SK-N-SH (cell line): ENCODE measurements around the gene ADAMTS9. TPM values are rescaled to one million over a fixed set of nuclear protein-coding genes. Genes with fewer than 3 reads are reported as not detected.

Experiments used
- CTCF ChIA-PET: fragments of 300-600, 350-600 bp; formaldehyde crosslinking; extraction: SDS; loops from one replicate; lab custom pipeline; 2021; lab: Yijun Ruan, JAX
- POLR2A ChIA-PET: fragments of 350-600 bp; sonication (Branson Sonifier 250); formaldehyde crosslinking; extraction: SDS; loops from one replicate; lab custom pipeline; 2020; ENCODE audit warnings: antibody characterized with exemption, inconsistent platforms; lab: Yijun Ruan, JAX
- DNase-seq: peaks from one replicate; pipeline ENCODE4 v3.0.0; 2012
- H2AFZ ChIP-seq: fragments of 200-600 bp; sonication (generic); 2 replicates; pipeline ENCODE4 v1.8.1; 2016; ENCODE audit warnings: antibody characterized with exemption, mild to moderate bottlenecking, low read depth
- H3F3A ChIP-seq: fragments of 200-600 bp; sonication (generic); replicated peaks from 2 replicates; pipeline ENCODE3; 2016; ENCODE audit warnings: antibody characterized with exemption, mild to moderate bottlenecking; ENCODE audit not compliant: insufficient read depth
- H3K27ac ChIP-seq, 2 experiments: fragments of 200-500 bp in 1 of 2; fragments of 200-600 bp in 1 of 2; sonication (Bioruptor generic) in 1 of 2; sonication (generic), shearing (Covaris generic) in 1 of 2; 2 replicates each; pipeline versions ENCODE4 v1.5.1 to v1.6.1; 2014 to 2016; ENCODE audit warnings: low read depth in 2 of 2, inconsistent platforms in 1 of 2, low read length in 1 of 2, mild to moderate bottlenecking in 1 of 2, mixed read lengths in 1 of 2
- H3K27me3 ChIP-seq: fragments of 200-600 bp; sonication (generic), shearing (Covaris generic); 2 replicates; pipeline ENCODE4 v1.6.1; 2016; ENCODE audit warnings: mixed run types; ENCODE audit not compliant: insufficient read depth
- H3K36me3 ChIP-seq, 2 experiments: fragments of 200-500 bp in 1 of 2; fragments of 200-600 bp in 1 of 2; sonication (Bioruptor generic) in 1 of 2; sonication (generic) in 1 of 2; replicated peaks in 1 of 2; 2 replicates each; pipeline versions ENCODE3 to v1.5.1; 2014 to 2016; ENCODE audit warnings: low read length in 1 of 2, mild to moderate bottlenecking in 1 of 2; ENCODE audit not compliant: insufficient read depth in 2 of 2, control insufficient read depth in 1 of 2
- H3K4me1 ChIP-seq, 2 experiments: fragments of 200-500 bp in 1 of 2; fragments of 200-600 bp in 1 of 2; sonication (Bioruptor generic) in 1 of 2; sonication (generic), shearing (Covaris generic) in 1 of 2; 2 replicates each; pipeline versions ENCODE4 v1.5.1 to v1.6.1; 2014 to 2016; ENCODE audit warnings: low read depth in 1 of 2, low read length in 1 of 2, mixed run types in 1 of 2; ENCODE audit not compliant: insufficient read depth in 2 of 2, control insufficient read depth in 1 of 2
- H3K4me2 ChIP-seq: fragments of 200-600 bp; sonication (generic), shearing (Covaris generic); 2 replicates; pipeline ENCODE4 v1.6.1; 2017; ENCODE audit warnings: mixed run types
- H3K4me3 ChIP-seq, 2 experiments: fragments of 200-500 bp in 1 of 2; fragments of 200-600 bp in 1 of 2; sonication (Bioruptor generic) in 1 of 2; sonication (generic), shearing (Covaris generic) in 1 of 2; 2 replicates each; pipeline versions ENCODE4 v1.5.1 to v1.8.1; 2014 to 2016; ENCODE audit warnings: low read depth in 2 of 2, inconsistent platforms in 1 of 2, low read length in 1 of 2, mild to moderate bottlenecking in 1 of 2, mixed read lengths in 1 of 2, moderate library complexity in 1 of 2
- H3K79me2 ChIP-seq: fragments of 200-600 bp; sonication (generic); 2 replicates; pipeline ENCODE4 v1.8.1; 2017; ENCODE audit warnings: mild to moderate bottlenecking; ENCODE audit not compliant: insufficient read depth
- H3K9ac ChIP-seq: fragments of 200-600 bp; sonication (generic); 2 replicates; pipeline ENCODE4 v1.6.1; 2017; ENCODE audit warnings: mixed run types
- H3K9me2 ChIP-seq: fragments of 200-600 bp; sonication (generic); 2 replicates; pipeline ENCODE4 v1.6.1; 2017; ENCODE audit warnings: mixed run types
- H3K9me3 ChIP-seq: fragments of 200-600 bp; sonication (generic); 2 replicates; pipeline ENCODE4 v1.6.1; 2017; ENCODE audit warnings: mixed run types, mild to moderate bottlenecking, moderate library complexity
- H4K20me1 ChIP-seq: fragments of 200-600 bp; sonication (generic); 2 replicates; pipeline ENCODE4 v1.6.1; 2017; ENCODE audit warnings: mild to moderate bottlenecking, mixed run types; ENCODE audit not compliant: insufficient read depth
- EP300 ChIP-seq, 2 experiments: IDR thresholded peaks; 2 replicates each; pipeline versions ENCODE4 v1.4.0 to v1.6.1; 2012; ENCODE audit warnings: borderline replicate concordance in 1 of 2, low read depth in 1 of 2, low read length in 1 of 2
- FOSL2 ChIP-seq: IDR thresholded peaks from 2 replicates; pipeline ENCODE4 v1.4.0; 2012; ENCODE audit warnings: low read depth, mild to moderate bottlenecking, moderate library complexity, borderline replicate concordance
- FOXJ3 ChIP-seq: sonication (generic); formaldehyde crosslinking; IDR thresholded peaks from 2 replicates; pipeline ENCODE4 v1.5.1; 2020; ENCODE audit warnings: mild to moderate bottlenecking, missing genetic modification reagents
- FOXM1 ChIP-seq: IDR thresholded peaks from 2 replicates; pipeline ENCODE4 v1.4.0; 2012; ENCODE audit warnings: low read depth, mild to moderate bottlenecking
- GABPA ChIP-seq: IDR thresholded peaks from 2 replicates; pipeline ENCODE4 v1.4.0; 2012; ENCODE audit warnings: low read depth, mild to moderate bottlenecking
- GATA2 ChIP-seq: sonication (generic); formaldehyde crosslinking; IDR thresholded peaks from 2 replicates; pipeline ENCODE4 v1.5.0; 2020; ENCODE audit warnings: mild to moderate bottlenecking, missing genetic modification reagents
- MXI1 ChIP-seq: IDR thresholded peaks from 2 replicates; pipeline ENCODE4 v1.6.1; 2012; ENCODE audit warnings: mild to moderate bottlenecking, low read depth, low read length, improper control_type of control experiment
- NFIC ChIP-seq: IDR thresholded peaks from 2 replicates; pipeline ENCODE4 v1.4.0; 2012; ENCODE audit warnings: borderline replicate concordance
- NRF1 ChIP-seq: IDR thresholded peaks from 2 replicates; pipeline ENCODE4 v1.6.1; 2012; ENCODE audit warnings: low read depth, mild to moderate bottlenecking, low read length
- RCOR1 ChIP-seq: fragments of 150-350 bp; IDR thresholded peaks from 2 replicates; pipeline ENCODE4 v1.6.1; 2017; ENCODE audit warnings: antibody characterized with exemption, low read length
- RXRA ChIP-seq: IDR thresholded peaks from 2 replicates; pipeline ENCODE4 v1.4.0; 2012; ENCODE audit warnings: low read depth, mild to moderate bottlenecking, borderline replicate concordance
- SIN3A ChIP-seq: IDR thresholded peaks from 2 replicates; pipeline ENCODE4 v1.6.1; 2012; ENCODE audit warnings: low read depth, mild to moderate bottlenecking, low read length, moderate library complexity, borderline replicate concordance
- TAF1 ChIP-seq: IDR thresholded peaks from 2 replicates; pipeline ENCODE4 v1.6.1; 2012; ENCODE audit warnings: low read depth, mild to moderate bottlenecking, low read length, moderate library complexity, borderline replicate concordance
- WGBS: methylation state at CpG from one replicate; pipeline ENCODE4 v1.1.6; 2017; ENCODE audit warnings: low lambda C conversion rate; 5-methylcytosine and 5-hydroxymethylcytosine counted together
- polyA plus RNA-seq, 3 experiments: library from polyadenylated mRNA; depleted of rRNA; stranded (reverse); fragments of >200 nt; gene quantifications; 2 replicates each; pipeline ENCODE4 v1.2.3, GENCODE V29; 2012
- TF ChIP-seq, protein P1 (sequence below): IDR thresholded peaks from 2 replicates; pipeline ENCODE4 v1.6.1; 2012; ENCODE audit warnings: mild to moderate bottlenecking, low read depth, low read length, moderate library complexity
- TF ChIP-seq, protein P2 (sequence below): fragments of 150-350 bp; IDR thresholded peaks from 2 replicates; pipeline ENCODE4 v1.6.1; 2017; ENCODE audit warnings: antibody characterized with exemption, low read length, low read depth, borderline replicate concordance
- TF ChIP-seq, protein P3 (sequence below): IDR thresholded peaks from 2 replicates; pipeline ENCODE4 v1.4.0; 2012; ENCODE audit warnings: low read depth, borderline replicate concordance
- TF ChIP-seq, protein P4 (sequence below): fragments of 200-600 bp; sonication (generic); IDR thresholded peaks from 2 replicates; pipeline ENCODE4 v1.6.1; 2017; ENCODE audit warnings: antibody characterized with exemption, mild to moderate bottlenecking, moderate library complexity
- TF ChIP-seq, protein P5 (sequence below): IDR thresholded peaks from 2 replicates; pipeline ENCODE4 v1.4.0; 2012; ENCODE audit warnings: low read depth, borderline replicate concordance

ADAMTS9 gene
- polyA plus RNA-seq, 1 of the 3 experiments (the other 2 are of a cell fraction) = 4.1 TPM

DNA sequence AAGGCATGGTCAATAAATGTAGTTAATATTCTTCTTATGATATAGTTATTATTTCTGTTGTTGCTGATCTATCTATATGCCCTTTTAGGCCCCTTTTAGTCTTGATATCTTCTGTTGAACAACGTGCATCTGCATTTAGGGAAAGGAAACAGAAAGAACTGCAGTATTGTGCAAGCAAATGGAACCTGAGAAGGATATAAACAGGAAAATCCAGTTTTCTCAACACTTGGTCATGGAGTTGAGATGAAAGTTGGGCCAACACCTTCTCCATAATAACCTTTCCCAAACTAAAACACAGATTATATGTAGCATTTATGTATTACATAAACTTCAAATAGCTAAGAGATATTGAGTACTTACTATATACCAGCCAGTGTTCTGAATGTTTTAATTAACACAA, 179.7 kb downstream of the ADAMTS9 start:
- Histone ChIP-seq H3K36me3 (no peaks in the 10 kb centered on the region), H3K4me1 (no peaks in the 10 kb centered on the region), H3F3A (no peaks in the 10 kb centered on the region), H3K4me3 (no peak overlapping the region), H3K4me2 (no peak overlapping the region), H3K9ac (no peak overlapping the region), H3K9me3 (no peaks in the 10 kb centered on the region), H4K20me1 (no peaks in the 10 kb centered on the region), H2AFZ (no peak overlapping the region), H3K27me3 (no peaks in the 10 kb centered on the region), H3K79me2 (no peaks in the 10 kb centered on the region), H3K9me2 (no peaks in the 10 kb centered on the region), H3K27ac (no peak overlapping the region)
- POLR2A ChIA-PET = no interaction called here
- 30% methylated on average over 1 of the region's 1 CpG for WGBS
- DNase-seq = no peak
- TF ChIP-seq NRF1 = no peak
- TF ChIP-seq RXRA = no peak
- TF ChIP-seq GABPA = no peak
- TF ChIP-seq GATA2 (CRISPR knock-in tag) = no peak
- TF ChIP-seq NFIC = no peak
- TF ChIP-seq SIN3A = no peak
- TF ChIP-seq, protein P1, sequence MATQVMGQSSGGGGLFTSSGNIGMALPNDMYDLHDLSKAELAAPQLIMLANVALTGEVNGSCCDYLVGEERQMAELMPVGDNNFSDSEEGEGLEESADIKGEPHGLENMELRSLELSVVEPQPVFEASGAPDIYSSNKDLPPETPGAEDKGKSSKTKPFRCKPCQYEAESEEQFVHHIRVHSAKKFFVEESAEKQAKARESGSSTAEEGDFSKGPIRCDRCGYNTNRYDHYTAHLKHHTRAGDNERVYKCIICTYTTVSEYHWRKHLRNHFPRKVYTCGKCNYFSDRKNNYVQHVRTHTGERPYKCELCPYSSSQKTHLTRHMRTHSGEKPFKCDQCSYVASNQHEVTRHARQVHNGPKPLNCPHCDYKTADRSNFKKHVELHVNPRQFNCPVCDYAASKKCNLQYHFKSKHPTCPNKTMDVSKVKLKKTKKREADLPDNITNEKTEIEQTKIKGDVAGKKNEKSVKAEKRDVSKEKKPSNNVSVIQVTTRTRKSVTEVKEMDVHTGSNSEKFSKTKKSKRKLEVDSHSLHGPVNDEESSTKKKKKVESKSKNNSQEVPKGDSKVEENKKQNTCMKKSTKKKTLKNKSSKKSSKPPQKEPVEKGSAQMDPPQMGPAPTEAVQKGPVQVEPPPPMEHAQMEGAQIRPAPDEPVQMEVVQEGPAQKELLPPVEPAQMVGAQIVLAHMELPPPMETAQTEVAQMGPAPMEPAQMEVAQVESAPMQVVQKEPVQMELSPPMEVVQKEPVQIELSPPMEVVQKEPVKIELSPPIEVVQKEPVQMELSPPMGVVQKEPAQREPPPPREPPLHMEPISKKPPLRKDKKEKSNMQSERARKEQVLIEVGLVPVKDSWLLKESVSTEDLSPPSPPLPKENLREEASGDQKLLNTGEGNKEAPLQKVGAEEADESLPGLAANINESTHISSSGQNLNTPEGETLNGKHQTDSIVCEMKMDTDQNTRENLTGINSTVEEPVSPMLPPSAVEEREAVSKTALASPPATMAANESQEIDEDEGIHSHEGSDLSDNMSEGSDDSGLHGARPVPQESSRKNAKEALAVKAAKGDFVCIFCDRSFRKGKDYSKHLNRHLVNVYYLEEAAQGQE = no peak
- TF ChIP-seq RCOR1 = no peak
- TF ChIP-seq, protein P2, sequence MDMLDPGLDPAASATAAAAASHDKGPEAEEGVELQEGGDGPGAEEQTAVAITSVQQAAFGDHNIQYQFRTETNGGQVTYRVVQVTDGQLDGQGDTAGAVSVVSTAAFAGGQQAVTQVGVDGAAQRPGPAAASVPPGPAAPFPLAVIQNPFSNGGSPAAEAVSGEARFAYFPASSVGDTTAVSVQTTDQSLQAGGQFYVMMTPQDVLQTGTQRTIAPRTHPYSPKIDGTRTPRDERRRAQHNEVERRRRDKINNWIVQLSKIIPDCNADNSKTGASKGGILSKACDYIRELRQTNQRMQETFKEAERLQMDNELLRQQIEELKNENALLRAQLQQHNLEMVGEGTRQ = no peak
- no peak for TF ChIP-seq EP300 (IDR thresholded peaks at IDR 0.05; ENCODE audit: borderline replicate concordance in 1 of 2, low read depth in 1 of 2, low read length in 1 of 2)
- TF ChIP-seq MXI1 = no peak
- no peak for TF ChIP-seq FOSL2
- no peak for TF ChIP-seq FOXJ3
- TF ChIP-seq FOXM1 = no peak
- CTCF ChIA-PET = no interaction called here

DNA sequence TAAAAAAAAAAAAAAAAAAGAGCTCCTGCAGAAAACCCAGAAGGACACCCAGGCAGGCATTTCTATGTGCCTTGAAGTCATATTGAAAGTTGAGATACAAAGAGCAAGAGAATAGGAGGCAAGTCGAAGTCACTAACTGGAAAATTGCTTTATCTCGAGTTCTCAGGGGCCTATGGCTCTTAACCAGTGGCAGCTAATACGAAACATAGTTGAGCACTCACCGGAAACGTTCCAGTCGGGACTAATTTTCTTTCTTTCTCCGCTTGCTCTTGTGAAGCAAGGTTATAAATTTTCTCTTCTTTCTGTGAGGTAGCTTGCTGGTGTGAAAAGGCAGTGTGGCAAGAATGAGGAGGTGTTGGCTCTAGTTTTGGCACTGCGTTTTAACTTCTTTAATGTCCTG, 181.5 kb downstream of the ADAMTS9 start:
- POLR2A ChIA-PET = no interaction called here
- H3K79me2 ChIP-seq = no peaks in the 10 kb centered on the region
- no peaks in the 10 kb centered on the region; a peak in 1 of 4 replicates for H3K4me1 ChIP-seq
- CTCF ChIA-PET = interaction anchor here (1.4 kb wide), 1 partner anchor 8 kb away, joined by 5 read pairs; no protein-coding TSS in a partner anchor
- H2AFZ ChIP-seq = no peak overlapping the region
- H3F3A ChIP-seq = no peaks in the 10 kb centered on the region
- H3K9me2 ChIP-seq = no peaks in the 10 kb centered on the region
- H3K4me3 ChIP-seq = no peak overlapping the region
- H3K9ac ChIP-seq = no peak overlapping the region
- no peaks in the 10 kb centered on the region for H3K9me3 ChIP-seq
- no peak overlapping the region for H3K4me2 ChIP-seq
- H3K27me3 ChIP-seq = no peaks in the 10 kb centered on the region
- no peaks in the 10 kb centered on the region for H4K20me1 ChIP-seq
- no peak for DNase-seq
- H3K27ac ChIP-seq = no peak overlapping the region
- H3K36me3 ChIP-seq = no peaks in the 10 kb centered on the region
- WGBS = 73% methylated on average over 8 of the region's 8 CpGs
- TF ChIP-seq EP300 (IDR thresholded peaks at IDR 0.05; ENCODE audit: borderline replicate concordance in 1 of 2, low read depth in 1 of 2, low read length in 1 of 2) = no peak
- TF ChIP-seq, protein P3, sequence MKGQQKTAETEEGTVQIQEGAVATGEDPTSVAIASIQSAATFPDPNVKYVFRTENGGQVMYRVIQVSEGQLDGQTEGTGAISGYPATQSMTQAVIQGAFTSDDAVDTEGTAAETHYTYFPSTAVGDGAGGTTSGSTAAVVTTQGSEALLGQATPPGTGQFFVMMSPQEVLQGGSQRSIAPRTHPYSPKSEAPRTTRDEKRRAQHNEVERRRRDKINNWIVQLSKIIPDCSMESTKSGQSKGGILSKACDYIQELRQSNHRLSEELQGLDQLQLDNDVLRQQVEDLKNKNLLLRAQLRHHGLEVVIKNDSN = no peak
- TF ChIP-seq, protein P4, sequence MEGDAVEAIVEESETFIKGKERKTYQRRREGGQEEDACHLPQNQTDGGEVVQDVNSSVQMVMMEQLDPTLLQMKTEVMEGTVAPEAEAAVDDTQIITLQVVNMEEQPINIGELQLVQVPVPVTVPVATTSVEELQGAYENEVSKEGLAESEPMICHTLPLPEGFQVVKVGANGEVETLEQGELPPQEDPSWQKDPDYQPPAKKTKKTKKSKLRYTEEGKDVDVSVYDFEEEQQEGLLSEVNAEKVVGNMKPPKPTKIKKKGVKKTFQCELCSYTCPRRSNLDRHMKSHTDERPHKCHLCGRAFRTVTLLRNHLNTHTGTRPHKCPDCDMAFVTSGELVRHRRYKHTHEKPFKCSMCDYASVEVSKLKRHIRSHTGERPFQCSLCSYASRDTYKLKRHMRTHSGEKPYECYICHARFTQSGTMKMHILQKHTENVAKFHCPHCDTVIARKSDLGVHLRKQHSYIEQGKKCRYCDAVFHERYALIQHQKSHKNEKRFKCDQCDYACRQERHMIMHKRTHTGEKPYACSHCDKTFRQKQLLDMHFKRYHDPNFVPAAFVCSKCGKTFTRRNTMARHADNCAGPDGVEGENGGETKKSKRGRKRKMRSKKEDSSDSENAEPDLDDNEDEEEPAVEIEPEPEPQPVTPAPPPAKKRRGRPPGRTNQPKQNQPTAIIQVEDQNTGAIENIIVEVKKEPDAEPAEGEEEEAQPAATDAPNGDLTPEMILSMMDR = no peak
- no peak for TF ChIP-seq TAF1
- TF ChIP-seq, protein P5, sequence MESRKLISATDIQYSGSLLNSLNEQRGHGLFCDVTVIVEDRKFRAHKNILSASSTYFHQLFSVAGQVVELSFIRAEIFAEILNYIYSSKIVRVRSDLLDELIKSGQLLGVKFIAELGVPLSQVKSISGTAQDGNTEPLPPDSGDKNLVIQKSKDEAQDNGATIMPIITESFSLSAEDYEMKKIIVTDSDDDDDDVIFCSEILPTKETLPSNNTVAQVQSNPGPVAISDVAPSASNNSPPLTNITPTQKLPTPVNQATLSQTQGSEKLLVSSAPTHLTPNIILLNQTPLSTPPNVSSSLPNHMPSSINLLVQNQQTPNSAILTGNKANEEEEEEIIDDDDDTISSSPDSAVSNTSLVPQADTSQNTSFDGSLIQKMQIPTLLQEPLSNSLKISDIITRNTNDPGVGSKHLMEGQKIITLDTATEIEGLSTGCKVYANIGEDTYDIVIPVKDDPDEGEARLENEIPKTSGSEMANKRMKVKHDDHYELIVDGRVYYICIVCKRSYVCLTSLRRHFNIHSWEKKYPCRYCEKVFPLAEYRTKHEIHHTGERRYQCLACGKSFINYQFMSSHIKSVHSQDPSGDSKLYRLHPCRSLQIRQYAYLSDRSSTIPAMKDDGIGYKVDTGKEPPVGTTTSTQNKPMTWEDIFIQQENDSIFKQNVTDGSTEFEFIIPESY = no peak
